ENCODE measurements around the gene PGM2L1. TPM values are rescaled to one million over a fixed set of nuclear protein-coding genes. Genes with fewer than 3 reads are reported as not detected.

PGM2L1 gene
- total and polyA plus RNA-seq, 2 of the 13 experiments (the other 11 are each of a cell fraction or from before 2014, with no cell fraction given): 0.57 to 1.2 TPM

DNA sequence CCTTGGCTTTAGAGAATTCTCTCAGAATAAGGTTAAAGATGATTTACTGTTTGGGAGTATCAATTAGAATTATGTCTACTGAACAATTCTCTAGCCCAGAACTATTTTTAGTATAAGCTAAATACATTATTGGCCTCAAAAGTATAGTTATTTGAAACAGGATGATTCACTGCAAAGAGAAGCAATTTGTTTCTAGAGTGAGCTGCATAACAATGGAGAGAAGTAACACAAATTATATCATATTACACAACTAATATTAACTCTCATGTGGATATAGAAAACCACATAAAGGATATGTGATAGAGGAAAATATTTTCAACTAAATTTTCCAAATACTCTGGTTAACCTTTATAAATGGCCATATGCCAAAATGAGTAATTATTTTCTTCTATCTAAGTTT lies 24.9 kb downstream of the PGM2L1 start (continued):
- TF ChIP-seq AFF4 (CRISPR knock-in tag; IDR thresholded peaks at IDR 0.05): no peak
- TF ChIP-seq, protein P1, sequence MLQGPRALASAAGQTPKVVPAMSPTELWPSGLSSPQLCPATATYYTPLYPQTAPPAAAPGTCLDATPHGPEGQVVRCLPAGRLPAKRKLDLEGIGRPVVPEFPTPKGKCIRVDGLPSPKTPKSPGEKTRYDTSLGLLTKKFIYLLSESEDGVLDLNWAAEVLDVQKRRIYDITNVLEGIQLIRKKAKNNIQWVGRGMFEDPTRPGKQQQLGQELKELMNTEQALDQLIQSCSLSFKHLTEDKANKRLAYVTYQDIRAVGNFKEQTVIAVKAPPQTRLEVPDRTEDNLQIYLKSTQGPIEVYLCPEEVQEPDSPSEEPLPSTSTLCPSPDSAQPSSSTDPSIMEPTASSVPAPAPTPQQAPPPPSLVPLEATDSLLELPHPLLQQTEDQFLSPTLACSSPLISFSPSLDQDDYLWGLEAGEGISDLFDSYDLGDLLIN (CRISPR knock-in tag; IDR thresholded peaks at IDR 0.05; ENCODE audit: borderline replicate concordance): no peak
- TF ChIP-seq, protein P2, sequence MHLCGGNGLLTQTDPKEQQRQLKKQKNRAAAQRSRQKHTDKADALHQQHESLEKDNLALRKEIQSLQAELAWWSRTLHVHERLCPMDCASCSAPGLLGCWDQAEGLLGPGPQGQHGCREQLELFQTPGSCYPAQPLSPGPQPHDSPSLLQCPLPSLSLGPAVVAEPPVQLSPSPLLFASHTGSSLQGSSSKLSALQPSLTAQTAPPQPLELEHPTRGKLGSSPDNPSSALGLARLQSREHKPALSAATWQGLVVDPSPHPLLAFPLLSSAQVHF (CRISPR knock-in tag; IDR thresholded peaks at IDR 0.05): no peak
- no peak for TF ChIP-seq PRDM10 (CRISPR knock-in tag; IDR thresholded peaks at IDR 0.05; ENCODE audit: low read depth)
- TF ChIP-seq ZC3H13 (CRISPR knock-in tag; IDR thresholded peaks at IDR 0.05): no peak
- TF ChIP-seq HNF1B (CRISPR knock-in tag; IDR thresholded peaks at IDR 0.05): no peak
- no peak for TF ChIP-seq ZNF550 (CRISPR knock-in tag; IDR thresholded peaks at IDR 0.05; ENCODE audit: borderline replicate concordance)
- no peak for TF ChIP-seq PRMT3 (CRISPR knock-in tag; IDR thresholded peaks at IDR 0.05; ENCODE audit: borderline replicate concordance, low read depth)
